NCI-H446 treated with DMSO at 0.1 percent for 48 hours (cell line): ENCODE results near the gene DDX27.

Source experiments
- DNase-seq: peaks from one replicate; lab custom pipeline; 2025; lab: John Stamatoyannopoulos, UW

Gene DDX27

GRCh38 chr20:49248879-49249665, 29.9 kb downstream of the DDX27 start:
- DNase-seq, result no peak

- DNase-seq, result no peak
Observed at GRCh38 chr20:49252556-49253350, 33.5 kb downstream of the DDX27 start.

GRCh38 chr20:49256261-49256660, 37.0 kb downstream of the DDX27 start:
- no peak for DNase-seq

GRCh38 chr20:49259284-49259683, 40.1 kb downstream of the DDX27 start:
- no peak for DNase-seq

GRCh38 chr20:49259799-49260198, 40.6 kb downstream of the DDX27 start:
- no peak for DNase-seq

- no peak for DNase-seq
Observed at GRCh38 chr20:49260218-49260617, 41.0 kb downstream of the DDX27 start.

- no peak for DNase-seq
Observed at GRCh38 chr20:49261173-49261572, 42.0 kb downstream of the DDX27 start.

GRCh38 chr20:49262444-49262843, 43.2 kb downstream of the DDX27 start:
- DNase-seq, result no peak

- DNase-seq, result no peak
Observed at GRCh38 chr20:49267327-49267726, 48.1 kb downstream of the DDX27 start.

- DNase-seq, result no peak
Observed at GRCh38 chr20:49268600-49269365, 49.6 kb downstream of the DDX27 start.

GRCh38 chr20:49270177-49270576, 51.0 kb downstream of the DDX27 start:
- no peak for DNase-seq

- DNase-seq, result no peak
Observed at GRCh38 chr20:49270736-49271135, 51.5 kb downstream of the DDX27 start.

GRCh38 chr20:49272654-49273053, 53.4 kb downstream of the DDX27 start:
- no peak for DNase-seq

- DNase-seq, result no peak
Observed at GRCh38 chr20:49273696-49274277, 54.6 kb downstream of the DDX27 start.

GRCh38 chr20:49275216-49275615, 56.0 kb downstream of the DDX27 start:
- no peak for DNase-seq

- DNase-seq, result no peak
Observed at GRCh38 chr20:49275636-49276035, 56.4 kb downstream of the DDX27 start.

GRCh38 chr20:49276161-49276960, 57.1 kb downstream of the DDX27 start:
- DNase-seq, result peak; percentile 59

- no peak for DNase-seq
Observed at GRCh38 chr20:49276961-49277785, 58.0 kb downstream of the DDX27 start.

GRCh38 chr20:49277786-49278035, 58.5 kb downstream of the DDX27 start:
- DNase-seq, result no peak

- DNase-seq, result peak; percentile 97
Observed at GRCh38 chr20:49278036-49278817, 59.0 kb downstream of the DDX27 start, which contains the start of gene ZNFX1. TSS of gene ZNFX1 (minus strand) at chr20:49278057. CDS start at chr20:49275839, 2,218 bp downstream.
